Lower lobe of right lung (tissue), 2 donors: ENCODE results near the gene CHMP4B. TPM values are rescaled to one million over a fixed set of nuclear protein-coding genes. Genes with fewer than 3 reads are reported as not detected.

ENCODE experiments used
- ATAC-seq, 2 donors: fragments of 200-7000 bp; cut with Tn5 transposase; one replicate each; pipeline ENCODE4 v1.9.1; 2020 to 2022; ENCODE audit warnings: mild to moderate bottlenecking in 2 of 2, moderate library complexity in 2 of 2
- DNase-seq: peaks from one replicate; pipeline ENCODE4 v3.0.0-alpha.2; 2020
- H3K27ac ChIP-seq: fragments of 200-600 bp; one replicate; pipeline ENCODE4 v1.8.0; 2022
- H3K27me3 ChIP-seq: fragments of 200-600 bp; one replicate; pipeline ENCODE4 v1.8.0; 2022; ENCODE audit warnings: low read depth
- H3K36me3 ChIP-seq: fragments of 200-600 bp; one replicate; pipeline ENCODE4 v1.8.0; 2022; ENCODE audit warnings: mild to moderate bottlenecking
- H3K4me1 ChIP-seq: fragments of 200-600 bp; one replicate; pipeline ENCODE4 v1.8.0; 2022
- H3K4me3 ChIP-seq: fragments of 200-600 bp; one replicate; pipeline ENCODE4 v1.8.0; 2022; ENCODE audit warnings: mild to moderate bottlenecking
- H3K9me3 ChIP-seq: fragments of 200-600 bp; one replicate; pipeline ENCODE4 v1.8.0; 2022
- CTCF ChIP-seq: fragments of 200-600 bp; IDR thresholded peaks from one replicate; pipeline ENCODE4 v1.8.0; 2022; ENCODE audit warnings: antibody characterized with exemption, mild to moderate bottlenecking
- intact Hi-C: fragments of 100-400 bp; cut with DNase I; formaldehyde crosslinking; loops from one replicate; pipeline ENCODE4 v1.11.0; 2022
- total RNA-seq: library from RNA; stranded (reverse); fragmentation: NEBNext Ultra II Directional; extraction: Animal tissue kit (Norgen Biotek cat#: 25700); gene quantifications from one replicate; pipeline ENCODE4 v1.2.1, GENCODE V29; 2021
- donor health status: DM: no; HTN: yes; CAD: no; lungs with severe emphysema.

Gene CHMP4B
- total RNA-seq, 1 donor from 2014 or later: 91.2 TPM

- Histone ChIP-seq H3K27me3 (peaks cover 10% of the 10 kb centered on the region), H3K36me3 (no peaks in the 10 kb centered on the region), H3K4me1 (no peaks in the 10 kb centered on the region), H3K27ac (no peak overlapping the region), H3K9me3 (no peaks in the 10 kb centered on the region), H3K4me3 (no peak overlapping the region)
- intact Hi-C loops: no loop called here
- ATAC-seq (no peak), DNase-seq (no peak)
- TF ChIP-seq CTCF: peak; percentile 24
Measured at GRCh38 chr20:33897313-33897912, 86.3 kb downstream of the CHMP4B start.

GRCh38 chr20:33899106-33899505 is 88.0 kb downstream of the CHMP4B start:
- no peaks in the 10 kb centered on the region for H3K4me1 ChIP-seq
- ATAC-seq (no peak), DNase-seq (no peak)
- H3K4me3 ChIP-seq: no peak overlapping the region
- intact Hi-C loops: no loop called here
- H3K9me3 ChIP-seq: no peaks in the 10 kb centered on the region
- peaks cover 10% of the 10 kb centered on the region for H3K27me3 ChIP-seq
- no peak for TF ChIP-seq CTCF
- no peaks in the 10 kb centered on the region for H3K36me3 ChIP-seq
- H3K27ac ChIP-seq: no peak overlapping the region

GRCh38 chr20:33900521-33901131 is 89.5 kb downstream of the CHMP4B start:
- Histone ChIP-seq H3K36me3 (no peaks in the 10 kb centered on the region), H3K4me1 (no peaks in the 10 kb centered on the region), H3K27me3 (peaks cover 10% of the 10 kb centered on the region), H3K9me3 (no peaks in the 10 kb centered on the region), H3K27ac (no peak overlapping the region), H3K4me3 (no peak overlapping the region)
- intact Hi-C loops: no loop called here
- no peak for TF ChIP-seq CTCF
- DNase-seq (no peak), ATAC-seq (no peak)

- H3K27me3 ChIP-seq: peaks cover 10% of the 10 kb centered on the region
- no peak for ATAC-seq
- TF ChIP-seq CTCF: no peak
- no peaks in the 10 kb centered on the region for H3K9me3 ChIP-seq
- DNase-seq: no peak
- no peak overlapping the region for H3K4me3 ChIP-seq
- H3K27ac ChIP-seq: no peak overlapping the region
- no peaks in the 10 kb centered on the region for H3K36me3 ChIP-seq
- H3K4me1 ChIP-seq: no peaks in the 10 kb centered on the region
- intact Hi-C loops: no loop called here
Measured at GRCh38 chr20:33901132-33901523, 90.0 kb downstream of the CHMP4B start.

- intact Hi-C loops: no loop called here
- Histone ChIP-seq H3K4me1 (no peaks in the 10 kb centered on the region), H3K36me3 (no peaks in the 10 kb centered on the region), H3K9me3 (no peaks in the 10 kb centered on the region), H3K27me3 (peaks cover 10% of the 10 kb centered on the region), H3K4me3 (no peak overlapping the region), H3K27ac (no peak overlapping the region)
- no peak for ATAC-seq
- TF ChIP-seq CTCF: no peak
- no peak for DNase-seq
Measured at GRCh38 chr20:33902011-33902410, 90.9 kb downstream of the CHMP4B start.

Other genes starting within 250 kb of the CHMP4B start
- not detected for gene C20orf144, start 149.0 kb upstream of the CHMP4B start, total RNA-seq
- 1.3 TPM for gene ACTL10, start 144.4 kb upstream of the CHMP4B start, total RNA-seq
- gene NECAB3, start 136.9 kb upstream of the CHMP4B start, total RNA-seq: 60.3 TPM
- gene E2F1, start 125.0 kb upstream of the CHMP4B start, total RNA-seq: 3.9 TPM
- 60.5 TPM for gene PXMP4, start 91.0 kb upstream of the CHMP4B start, total RNA-seq
- gene ZNF341, start 79.4 kb upstream of the CHMP4B start, total RNA-seq: 5.6 TPM
- gene RALY, start 182.6 kb downstream of the CHMP4B start, total RNA-seq: 124 TPM